HUES64 (cell line): Measurements from ENCODE around the gene RIMS4.

Experiments
- H3K27ac ChIP-seq: 2 replicates; pipeline ENCODE4 v1.7.0; 2013; ENCODE audit warnings: low read depth, low read length, inconsistent platforms
- H3K27me3 ChIP-seq: 2 replicates; pipeline ENCODE4 v1.6.1; 2013; ENCODE audit warnings: mild to moderate bottlenecking, low read length; ENCODE audit not compliant: insufficient read depth
- H3K36me3 ChIP-seq: 2 replicates; pipeline ENCODE4 v1.6.1; 2013; ENCODE audit warnings: mild to moderate bottlenecking, low read length; ENCODE audit not compliant: insufficient read depth
- H3K4me1 ChIP-seq: 2 replicates; pipeline ENCODE4 v1.6.1; 2013; ENCODE audit warnings: mild to moderate bottlenecking, low read length, moderate library complexity; ENCODE audit not compliant: insufficient read depth
- H3K4me3 ChIP-seq: 2 replicates; pipeline ENCODE4 v1.5.1; 2013; ENCODE audit warnings: mild to moderate bottlenecking, low read length, moderate library complexity
- H3K9ac ChIP-seq: 2 replicates; pipeline ENCODE4 v1.6.1; 2013; ENCODE audit warnings: mild to moderate bottlenecking, low read depth, low read length
- H3K9me3 ChIP-seq: 2 replicates; pipeline ENCODE4 v1.6.1; 2013; ENCODE audit warnings: low read depth, low read length; ENCODE audit not compliant: insufficient read depth
- WGBS: fragments of 150-250, 120-280 bp; methylation state at CpG from one replicate; pipeline ENCODE4 v1.1.7; 2013; ENCODE audit warnings: missing lambda C conversion rate; 5-methylcytosine and 5-hydroxymethylcytosine counted together

RIMS4 gene

GRCh38 chr20:44809380-44810060, 826 bp downstream of the RIMS4 start:
- peaks cover 3% of the 10 kb centered on the region; the same call in 1 of the 2 replicates for H3K4me1 ChIP-seq
- H3K36me3 ChIP-seq = no peaks in the 10 kb centered on the region
- H3K9ac ChIP-seq = no peak overlapping the region; the same call in 1 of the 2 replicates
- no peaks in the 10 kb centered on the region for H3K9me3 ChIP-seq
- H3K27me3 ChIP-seq = peaks cover 59% of the 10 kb centered on the region
- H3K27ac ChIP-seq = no peak overlapping the region
- 32% methylated on average over 34 of the region's 34 CpGs for WGBS
- peak overlapping the region; percentile 67 for H3K4me3 ChIP-seq

- Histone ChIP-seq H3K27ac (no peak overlapping the region), H3K36me3 (no peaks in the 10 kb centered on the region), H3K9me3 (no peaks in the 10 kb centered on the region), H3K27me3 (peaks cover 52% of the 10 kb centered on the region), H3K4me1 (peaks cover 3% of the 10 kb centered on the region; the same call in 1 of the 2 replicates), H3K4me3 (no peak overlapping the region), H3K9ac (no peak overlapping the region)
- WGBS = 90% methylated on average over 4 of the region's 4 CpGs
Measured at GRCh38 chr20:44807684-44808056, 2.7 kb downstream of the RIMS4 start.

- Histone ChIP-seq H3K4me3 (no peak overlapping the region), H3K27me3 (peaks cover 47% of the 10 kb centered on the region), H3K9me3 (no peaks in the 10 kb centered on the region), H3K36me3 (no peaks in the 10 kb centered on the region), H3K9ac (no peak overlapping the region), H3K4me1 (peaks cover 3% of the 10 kb centered on the region; the same call in 1 of the 2 replicates), H3K27ac (no peak overlapping the region)
- 82% methylated on average over 7 of the region's 7 CpGs for WGBS
Measured at GRCh38 chr20:44807051-44807683, 3.2 kb downstream of the RIMS4 start.

GRCh38 chr20:44805979-44806620, 4.2 kb downstream of the RIMS4 start:
- Histone ChIP-seq H3K9me3 (no peaks in the 10 kb centered on the region), H3K27me3 (peaks cover 36% of the 10 kb centered on the region), H3K4me3 (peak overlapping the region; percentile 22; the same call in 1 of the 2 replicates), H3K4me1 (peaks cover 3% of the 10 kb centered on the region; the same call in 1 of the 2 replicates), H3K36me3 (no peaks in the 10 kb centered on the region), H3K9ac (no peak overlapping the region), H3K27ac (no peak overlapping the region)
- 23% methylated on average over 8 of the region's 9 CpGs for WGBS

GRCh38 chr20:44805335-44805978, 4.9 kb downstream of the RIMS4 start:
- Histone ChIP-seq H3K27me3 (peaks cover 30% of the 10 kb centered on the region), H3K4me1 (peaks cover 3% of the 10 kb centered on the region; the same call in 1 of the 2 replicates), H3K4me3 (no peak overlapping the region), H3K9ac (no peak overlapping the region), H3K27ac (no peak overlapping the region), H3K36me3 (no peaks in the 10 kb centered on the region), H3K9me3 (no peaks in the 10 kb centered on the region)
- WGBS = 88% methylated on average over 8 of the region's 9 CpGs

- 59% methylated on average over 9 of the region's 9 CpGs for WGBS
- no peak overlapping the region for H3K4me3 ChIP-seq
- peaks cover 15% of the 10 kb centered on the region for H3K27me3 ChIP-seq
Measured at GRCh38 chr20:44803383-44803941, 6.9 kb downstream of the RIMS4 start.

GRCh38 chr20:44802702-44803101, 7.6 kb downstream of the RIMS4 start:
- Histone ChIP-seq H3K4me3 (no peak overlapping the region), H3K9ac (no peak overlapping the region)
- WGBS = 88% methylated on average over 4 of the region's 4 CpGs

More at GRCh38 chr20:44803383-44803941, 6.9 kb downstream of the RIMS4 start:
- H3K36me3 ChIP-seq = no peaks in the 10 kb centered on the region
- H3K27ac ChIP-seq = no peak overlapping the region
- no peak overlapping the region for H3K9ac ChIP-seq
- H3K9me3 ChIP-seq = no peaks in the 10 kb centered on the region
- peaks cover 3% of the 10 kb centered on the region; the same call in 1 of the 2 replicates for H3K4me1 ChIP-seq

GRCh38 chr20:44800391-44801046, 9.8 kb downstream of the RIMS4 start:
- Histone ChIP-seq H3K27ac (no peak overlapping the region), H3K27me3 (no peaks in the 10 kb centered on the region)
- 68% methylated on average over 7 of the region's 8 CpGs for WGBS

More at GRCh38 chr20:44802702-44803101, 7.6 kb downstream of the RIMS4 start:
- Histone ChIP-seq H3K9me3 (no peaks in the 10 kb centered on the region), H3K27me3 (peaks cover 7% of the 10 kb centered on the region), H3K4me1 (peaks cover 3% of the 10 kb centered on the region; the same call in 1 of the 2 replicates), H3K27ac (no peak overlapping the region), H3K36me3 (no peaks in the 10 kb centered on the region)

GRCh38 chr20:44799691-44800090, 10.7 kb downstream of the RIMS4 start:
- no peak overlapping the region for H3K4me3 ChIP-seq
- no peak overlapping the region for H3K9ac ChIP-seq
- H3K9me3 ChIP-seq = no peaks in the 10 kb centered on the region
- no peaks in the 10 kb centered on the region for H3K27me3 ChIP-seq
- 93% methylated on average over 5 of the region's 5 CpGs for WGBS
- H3K36me3 ChIP-seq = no peaks in the 10 kb centered on the region
- no peak overlapping the region for H3K27ac ChIP-seq
- H3K4me1 ChIP-seq = peaks cover 10% of the 10 kb centered on the region

More at GRCh38 chr20:44800391-44801046, 9.8 kb downstream of the RIMS4 start:
- Histone ChIP-seq H3K4me1 (peaks cover 10% of the 10 kb centered on the region), H3K36me3 (no peaks in the 10 kb centered on the region), H3K9me3 (no peaks in the 10 kb centered on the region), H3K4me3 (no peak overlapping the region), H3K9ac (no peak overlapping the region)

GRCh38 chr20:44796758-44797457, 13.4 kb downstream of the RIMS4 start:
- Histone ChIP-seq H3K4me1 (peaks cover 10% of the 10 kb centered on the region), H3K9me3 (no peaks in the 10 kb centered on the region), H3K36me3 (no peaks in the 10 kb centered on the region), H3K4me3 (no peak overlapping the region), H3K27me3 (no peaks in the 10 kb centered on the region), H3K27ac (no peak overlapping the region), H3K9ac (no peak overlapping the region)
- WGBS = 89% methylated on average over 3 of the region's 3 CpGs
